Choroid plexus epithelial cell (primary cell): ENCODE data around the gene GRM8.
A peak's percentile ranks its signal among the peaks of the same experiment; 100 is the strongest.

ENCODE experiments used
- DNase-seq: peaks from one replicate; pipeline ENCODE4 v3.0.0-alpha.2; 2010; ENCODE audit warnings: low read depth
- H3K4me3 ChIP-seq: 2 replicates; pipeline ENCODE4 v1.5.1; 2011; ENCODE audit warnings: low read depth, mild to moderate bottlenecking, control low read depth, low read length, moderate library complexity
- CTCF ChIP-seq: conservative IDR thresholded peaks from 2 replicates; pipeline ENCODE4 v1.5.1; 2011; ENCODE audit warnings: low read depth, mild to moderate bottlenecking, control low read depth, inconsistent platforms, low read length, moderate library complexity

GRM8 gene

GRCh38 chr7:126803990-126804389 is 448.8 kb downstream of the GRM8 start:
- no peak for TF ChIP-seq CTCF
- H3K4me3 ChIP-seq = no peak overlapping the region
- DNase-seq = peak; percentile 9

- peak; percentile 88 for DNase-seq
- TF ChIP-seq CTCF = peak; percentile 76
- no peak overlapping the region for H3K4me3 ChIP-seq
These were observed 449.6 kb downstream of the GRM8 start for GRCh38 chr7:126803060-126803665.

- no peak for TF ChIP-seq CTCF
- H3K4me3 ChIP-seq = no peak overlapping the region
- DNase-seq = no peak
These were observed 451.0 kb downstream of the GRM8 start for GRCh38 chr7:126801733-126802132.

- no peak overlapping the region for H3K4me3 ChIP-seq
- no peak for DNase-seq
- TF ChIP-seq CTCF = no peak
These were observed 453.2 kb downstream of the GRM8 start for GRCh38 chr7:126799541-126799940.

GRCh38 chr7:126792521-126792920 is 460.2 kb downstream of the GRM8 start:
- no peak for DNase-seq
- no peak for TF ChIP-seq CTCF
- no peak overlapping the region for H3K4me3 ChIP-seq

GRCh38 chr7:126791306-126791705 is 461.4 kb downstream of the GRM8 start:
- no peak for TF ChIP-seq CTCF
- DNase-seq = peak; percentile 20
- no peak overlapping the region for H3K4me3 ChIP-seq

GRCh38 chr7:126790763-126791162 is 462.0 kb downstream of the GRM8 start:
- DNase-seq = no peak
- TF ChIP-seq CTCF = peak; percentile 8

More at GRCh38 chr7:126790763-126791162, 462.0 kb downstream of the GRM8 start:
- no peak overlapping the region for H3K4me3 ChIP-seq
